ENCODE results near the gene GRK2. TPM values are rescaled to one million over a fixed set of nuclear protein-coding genes. Genes with fewer than 3 reads are reported as not detected.

Gene GRK2
- total RNA-seq, 2 donors from 2014 or later, result 58.0 to 61.7 TPM

DNA sequence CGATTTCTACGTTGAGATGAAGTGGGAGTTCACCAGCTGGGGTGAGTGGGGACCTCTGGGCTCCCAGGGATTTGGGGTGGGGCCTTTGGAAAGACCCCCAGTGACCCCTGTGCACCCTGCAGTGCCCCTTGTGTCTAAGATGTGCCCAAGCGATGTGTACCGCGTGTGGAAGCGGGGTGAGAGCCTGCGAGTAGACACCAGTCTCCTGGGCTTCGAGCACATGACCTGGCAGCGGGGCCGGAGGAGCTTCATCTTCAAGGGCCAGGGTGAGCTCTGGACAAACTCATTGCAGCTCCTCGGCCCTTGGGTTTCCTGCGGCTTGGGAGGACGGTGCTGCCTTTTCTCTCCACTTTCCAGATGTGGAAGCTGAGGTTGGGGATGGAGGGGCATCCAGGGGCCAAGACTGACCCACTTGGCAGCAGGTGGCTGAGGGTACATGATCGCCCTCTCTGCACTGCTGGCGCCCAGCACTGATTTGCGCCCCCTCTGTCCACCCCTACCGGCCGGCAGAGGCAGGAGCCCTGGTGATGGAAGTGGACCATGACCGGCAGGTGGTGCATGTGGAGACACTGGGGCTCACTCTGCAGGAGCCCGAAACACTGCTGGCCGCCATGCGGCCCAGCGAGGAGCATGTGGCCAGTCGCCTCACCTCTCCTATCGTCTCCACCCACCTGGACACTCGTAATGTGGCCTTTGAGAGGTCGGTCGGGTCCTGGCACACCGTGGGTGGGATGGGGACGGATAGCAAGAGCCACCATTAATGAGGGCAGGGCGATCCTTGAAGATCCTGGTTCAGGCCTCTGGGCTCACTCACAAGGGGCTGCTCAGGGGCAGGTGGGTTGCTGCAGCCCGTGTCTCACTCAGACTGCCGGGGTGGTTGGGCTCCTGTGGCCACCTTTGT lies 25.5 kb downstream of the GRK2 start:
- Mint-ChIP-seq H3K36me3 (ENCODE audit: low read depth) (peaks cover 52% of the 10 kb centered on the region), H3K4me3 (no peak overlapping the region), H3K27ac (no peak overlapping the region), H3K4me1 (peaks cover 10% of the 10 kb centered on the region), H3K27me3 (ENCODE audit: insufficient read depth) (no peaks in the 10 kb centered on the region), H3K9me3 (peaks cover 21% of the 10 kb centered on the region)
- DNase-seq, result no peak
- Histone ChIP-seq H3K4me3 (ENCODE audit: low read length) (no peak overlapping the region), H3K9me3 (ENCODE audit: control insufficient read depth, low read length) (peaks cover 38% of the 10 kb centered on the region), H3K9ac (ENCODE audit: extremely low read depth, low read length, poor library complexity, severe bottlenecking) (no peak overlapping the region), H3K4me1 (ENCODE audit: control insufficient read depth, insufficient read depth, low read length) (no peaks in the 10 kb centered on the region), H3K36me3 (ENCODE audit: control insufficient read depth, insufficient read depth, low read length) (peaks cover 56% of the 10 kb centered on the region), H3K27me3 (ENCODE audit: control insufficient read depth, insufficient read depth, low read length, poor library complexity, severe bottlenecking) (no peaks in the 10 kb centered on the region), H3K27ac (ENCODE audit: low read depth, low read length) (no peak overlapping the region)
- WGBS, 2 experiments (ENCODE audit: insufficient coverage in 1 of 2, insufficient read length in 1 of 2), result 94 to 96% methylated on average over 22 to 33 of the region's 33 CpGs
- TF ChIP-seq, protein P1, sequence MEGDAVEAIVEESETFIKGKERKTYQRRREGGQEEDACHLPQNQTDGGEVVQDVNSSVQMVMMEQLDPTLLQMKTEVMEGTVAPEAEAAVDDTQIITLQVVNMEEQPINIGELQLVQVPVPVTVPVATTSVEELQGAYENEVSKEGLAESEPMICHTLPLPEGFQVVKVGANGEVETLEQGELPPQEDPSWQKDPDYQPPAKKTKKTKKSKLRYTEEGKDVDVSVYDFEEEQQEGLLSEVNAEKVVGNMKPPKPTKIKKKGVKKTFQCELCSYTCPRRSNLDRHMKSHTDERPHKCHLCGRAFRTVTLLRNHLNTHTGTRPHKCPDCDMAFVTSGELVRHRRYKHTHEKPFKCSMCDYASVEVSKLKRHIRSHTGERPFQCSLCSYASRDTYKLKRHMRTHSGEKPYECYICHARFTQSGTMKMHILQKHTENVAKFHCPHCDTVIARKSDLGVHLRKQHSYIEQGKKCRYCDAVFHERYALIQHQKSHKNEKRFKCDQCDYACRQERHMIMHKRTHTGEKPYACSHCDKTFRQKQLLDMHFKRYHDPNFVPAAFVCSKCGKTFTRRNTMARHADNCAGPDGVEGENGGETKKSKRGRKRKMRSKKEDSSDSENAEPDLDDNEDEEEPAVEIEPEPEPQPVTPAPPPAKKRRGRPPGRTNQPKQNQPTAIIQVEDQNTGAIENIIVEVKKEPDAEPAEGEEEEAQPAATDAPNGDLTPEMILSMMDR (conservative IDR thresholded peaks at IDR 0.05), result no peak

DNA sequence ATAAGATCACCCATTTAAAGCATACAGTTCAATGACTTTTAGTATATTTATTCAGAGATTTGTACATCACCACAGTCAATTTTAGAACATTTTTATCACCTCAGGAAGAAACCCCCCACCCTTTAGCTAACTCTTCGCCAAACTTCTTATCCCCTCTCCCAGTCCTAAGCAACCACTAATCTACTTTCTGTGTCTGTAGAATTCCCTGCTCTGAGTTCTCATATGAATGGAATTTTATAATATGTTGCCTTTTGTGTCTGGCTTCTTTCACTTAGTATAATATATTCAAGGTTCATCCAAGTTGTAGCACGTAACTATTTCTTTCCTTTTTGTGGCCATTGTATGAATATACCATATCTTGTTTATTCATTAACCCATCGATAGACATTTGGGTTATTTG lies 26.4 kb downstream of the GRK2 start:
- no peaks in the 10 kb centered on the region for H3K27me3 Mint-ChIP-seq (ENCODE audit: insufficient read depth)
- peaks cover 4% of the 10 kb centered on the region for H3K4me1 Mint-ChIP-seq
- no peak overlapping the region for H3K27ac Mint-ChIP-seq
- Histone ChIP-seq H3K36me3 (ENCODE audit: control insufficient read depth, insufficient read depth, low read length) (peaks cover 61% of the 10 kb centered on the region), H3K4me3 (ENCODE audit: low read length) (no peak overlapping the region), H3K9ac (ENCODE audit: extremely low read depth, low read length, poor library complexity, severe bottlenecking) (no peak overlapping the region), H3K9me3 (ENCODE audit: control insufficient read depth, low read length) (peaks cover 42% of the 10 kb centered on the region), H3K4me1 (ENCODE audit: control insufficient read depth, insufficient read depth, low read length) (no peaks in the 10 kb centered on the region), H3K27me3 (ENCODE audit: control insufficient read depth, insufficient read depth, low read length, poor library complexity, severe bottlenecking) (no peaks in the 10 kb centered on the region), H3K27ac (ENCODE audit: low read depth, low read length) (no peak overlapping the region)
- peaks cover 25% of the 10 kb centered on the region for H3K9me3 Mint-ChIP-seq
- peaks cover 60% of the 10 kb centered on the region for H3K36me3 Mint-ChIP-seq (ENCODE audit: low read depth)
- H3K4me3 Mint-ChIP-seq, result no peak overlapping the region
- no peak for DNase-seq
- WGBS, 2 experiments (ENCODE audit: insufficient coverage in 1 of 2, insufficient read length in 1 of 2), result 50% methylated on average over 2 of the region's 3 CpGs; no CpG with 5 or more reads in 1 of the 2 experiments
- TF ChIP-seq, protein P1 (conservative IDR thresholded peaks at IDR 0.05), result no peak

DNA sequence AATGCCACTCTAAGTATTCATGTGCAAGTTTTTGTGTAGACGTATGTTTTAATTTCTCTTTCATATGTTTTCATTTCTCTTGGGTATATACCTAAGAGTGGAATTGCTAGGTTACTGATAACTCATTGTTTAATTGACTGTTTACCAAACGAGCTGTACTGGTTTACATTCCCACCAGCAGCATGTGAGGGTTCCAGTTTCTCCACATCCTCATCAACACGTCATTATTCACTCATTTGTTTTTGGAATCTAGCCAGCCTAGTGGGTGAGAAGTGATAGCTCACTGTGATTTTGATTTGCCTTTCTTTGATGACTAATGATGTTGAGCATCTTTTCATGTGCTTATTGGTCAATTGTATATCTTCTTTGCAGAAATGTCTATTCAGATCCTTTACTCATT lies 26.8 kb downstream of the GRK2 start:
- no peak overlapping the region for H3K4me3 ChIP-seq (ENCODE audit: low read length)
- TF ChIP-seq, protein P1 (conservative IDR thresholded peaks at IDR 0.05), result no peak
- no peak overlapping the region for H3K9ac ChIP-seq (ENCODE audit: extremely low read depth, low read length, poor library complexity, severe bottlenecking)
- H3K27me3 Mint-ChIP-seq (ENCODE audit: insufficient read depth), result no peaks in the 10 kb centered on the region
- no peaks in the 10 kb centered on the region for H3K4me1 ChIP-seq (ENCODE audit: control insufficient read depth, insufficient read depth, low read length)
- H3K4me3 Mint-ChIP-seq, result no peak overlapping the region
- H3K4me1 Mint-ChIP-seq, result no peaks in the 10 kb centered on the region
- H3K27me3 ChIP-seq (ENCODE audit: control insufficient read depth, insufficient read depth, low read length, poor library complexity, severe bottlenecking), result no peaks in the 10 kb centered on the region
- peaks cover 25% of the 10 kb centered on the region for H3K9me3 Mint-ChIP-seq
- peaks cover 64% of the 10 kb centered on the region for H3K36me3 Mint-ChIP-seq (ENCODE audit: low read depth)
- DNase-seq, result no peak
- peaks cover 42% of the 10 kb centered on the region for H3K9me3 ChIP-seq (ENCODE audit: control insufficient read depth, low read length)
- H3K27ac ChIP-seq (ENCODE audit: low read depth, low read length), result no peak overlapping the region
- H3K27ac Mint-ChIP-seq, result no peak overlapping the region
- peaks cover 61% of the 10 kb centered on the region for H3K36me3 ChIP-seq (ENCODE audit: control insufficient read depth, insufficient read depth, low read length)
- 96% methylated on average over 2 of the region's 3 CpGs; no CpG with 5 or more reads in 1 of the 2 experiments for WGBS, 2 experiments (ENCODE audit: insufficient coverage in 1 of 2, insufficient read length in 1 of 2)
